HL-60/S4 treated with phorbol 12-myristate 13-acetate at 8.2 ng/mL for 4 days and 3 days (cell line): ENCODE results near the gene DMRT3.

ENCODE experiments used
- in situ Hi-C: fragments of 300-500 bp; cut with MboI; formaldehyde crosslinking; loops from 2 replicates; pipeline ENCODE4 v1.15.0; 2022; ENCODE audit warnings: low sequenced_read_pairs

The DMRT3 gene

GRCh38 chr9:970151-970996 is 6.1 kb upstream of the DMRT3 start:
- in situ Hi-C loops = no loop called here

- in situ Hi-C loops = no loop called here
These were observed 4.5 kb upstream of the DMRT3 start for GRCh38 chr9:971901-972500.

GRCh38 chr9:972501-973294 is 3.8 kb upstream of the DMRT3 start:
- in situ Hi-C loops = no loop called here

- in situ Hi-C loops = no loop called here
These were observed 3.1 kb upstream of the DMRT3 start for GRCh38 chr9:973295-973834.

GRCh38 chr9:974031-974995 is 2.1 kb upstream of the DMRT3 start:
- in situ Hi-C loops = no loop called here

GRCh38 chr9:974996-975739 is 1.3 kb upstream of the DMRT3 start:
- in situ Hi-C loops = no loop called here

- in situ Hi-C loops = no loop called here
These were observed 656 bp upstream of the DMRT3 start for GRCh38 chr9:975740-976257.

- in situ Hi-C loops = no loop called here
These were observed 735 bp downstream of the DMRT3 start for GRCh38 chr9:976943-977837.

- in situ Hi-C loops = no loop called here
These were observed 1.7 kb downstream of the DMRT3 start for GRCh38 chr9:977838-978830.

- in situ Hi-C loops = no loop called here
These were observed 3.5 kb downstream of the DMRT3 start for GRCh38 chr9:979983-980382.

GRCh38 chr9:980640-981039 is 4.2 kb downstream of the DMRT3 start:
- in situ Hi-C loops = no loop called here

- in situ Hi-C loops = no loop called here
These were observed 5.0 kb downstream of the DMRT3 start for GRCh38 chr9:981491-981898.

- in situ Hi-C loops = no loop called here
These were observed 6.2 kb downstream of the DMRT3 start for GRCh38 chr9:982394-983230.

- in situ Hi-C loops = no loop called here
These were observed 17.6 kb downstream of the DMRT3 start for GRCh38 chr9:994005-994404.

GRCh38 chr9:995192-995591 is 18.7 kb downstream of the DMRT3 start:
- in situ Hi-C loops = no loop called here

GRCh38 chr9:995781-996180 is 19.3 kb downstream of the DMRT3 start:
- in situ Hi-C loops = no loop called here
